GM20431 (cell line): ENCODE measurements around the gene NARS2.

ENCODE experiments used
- in situ Hi-C: fragments of 300-500 bp; cut with MseI, MboI; formaldehyde crosslinking; loops from one replicate; pipeline ENCODE4 v1.15.0; 2020; ENCODE audit warnings: low sequenced_read_pairs; ENCODE audit not compliant: unreplicated experiment

The NARS2 gene

GRCh38 chr11:78397398-78397797 lies 177.3 kb downstream of the NARS2 start:
- in situ Hi-C loops = no loop called here

GRCh38 chr11:78395597-78395996 lies 179.1 kb downstream of the NARS2 start:
- in situ Hi-C loops = no loop called here

DNA sequence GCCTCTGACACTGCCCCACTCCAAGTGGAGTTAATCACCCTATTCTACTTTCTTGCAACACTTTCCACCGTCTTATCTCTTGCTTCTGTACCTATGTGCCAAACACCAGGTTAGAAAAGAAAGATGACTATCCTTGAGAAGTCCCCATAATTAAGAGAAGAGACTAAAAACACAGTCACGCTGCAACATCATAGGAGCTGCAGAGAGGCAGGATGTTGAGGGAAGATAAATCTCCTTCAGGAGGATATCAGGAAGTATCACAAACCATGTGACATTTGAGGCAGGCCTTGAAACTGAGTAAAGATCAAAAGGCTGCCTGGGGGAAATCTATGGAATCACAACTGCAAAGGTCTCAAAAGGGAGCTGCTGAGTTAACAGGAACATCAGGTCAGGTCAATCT lies 181.8 kb downstream of the NARS2 start:
- in situ Hi-C loops = no loop called here

GRCh38 chr11:78391424-78391823 lies 183.2 kb downstream of the NARS2 start:
- in situ Hi-C loops = no loop called here

DNA sequence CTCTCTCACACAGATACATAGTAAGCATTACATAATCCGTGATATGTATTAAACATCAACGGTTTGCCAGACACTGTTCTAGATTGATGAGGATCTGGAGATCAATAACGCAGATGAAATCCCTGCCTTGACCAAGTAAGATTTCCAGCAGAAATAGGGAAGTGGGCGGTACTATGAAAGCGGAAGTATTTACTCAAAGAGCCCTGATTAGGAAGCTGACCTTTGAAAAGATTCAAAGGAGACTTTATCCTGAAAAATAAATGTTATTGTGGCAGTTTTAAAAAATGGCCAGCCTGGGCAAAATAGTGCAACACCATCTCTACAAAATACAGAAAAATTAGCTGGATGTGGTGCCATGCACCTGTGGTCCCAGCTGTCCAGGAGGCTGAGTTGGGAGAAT lies 183.9 kb downstream of the NARS2 start:
- in situ Hi-C loops = no loop called here

DNA sequence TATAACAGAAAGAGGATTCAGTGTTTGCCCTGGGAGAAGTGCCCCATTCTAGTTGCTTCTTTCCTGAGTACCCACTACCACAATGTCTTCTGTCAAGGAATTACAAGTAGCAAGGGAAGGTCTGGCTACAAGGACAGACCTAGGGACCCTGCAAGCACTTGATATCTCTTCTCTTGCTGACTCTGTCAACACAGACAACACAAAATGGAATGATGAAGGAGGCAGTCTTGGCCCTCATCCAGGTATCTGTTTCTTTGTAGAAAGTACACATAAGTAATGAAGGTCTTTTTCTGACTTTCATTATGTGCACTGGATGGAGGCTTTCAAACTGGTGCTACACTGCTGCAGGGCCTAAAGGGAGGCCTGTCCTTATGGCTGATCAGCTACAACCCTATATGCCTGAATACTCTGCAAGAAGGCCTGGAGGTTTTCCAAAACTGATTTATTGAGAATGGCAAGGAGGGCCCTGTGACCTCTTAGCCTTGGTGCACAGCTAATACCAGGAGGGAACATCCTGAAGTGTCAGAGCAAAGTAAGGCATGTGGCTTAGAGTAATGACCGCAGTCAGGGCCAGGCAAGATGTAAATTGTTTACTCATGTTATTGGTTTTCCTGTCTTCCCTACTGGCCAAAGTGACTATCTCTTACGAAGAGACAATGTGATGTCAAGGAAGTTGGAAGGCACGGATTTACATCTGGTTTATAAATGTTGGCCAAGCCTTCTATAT lies 188.3 kb downstream of the NARS2 start:
- in situ Hi-C loops = no loop called here
